ENCODE data around the gene WDR70.

The WDR70 gene

GRCh38 chr5:37391591-37391990, 12.5 kb downstream of the WDR70 start:
- no peaks in the 10 kb centered on the region for H3K4me1 ChIP-seq (ENCODE audit: control insufficient read depth in 1 of 2, insufficient read depth in 2 of 2, low read length in 2 of 2)
- H3K27ac ChIP-seq (ENCODE audit: low read depth, low read length) = no peak overlapping the region
- H3K9ac ChIP-seq (ENCODE audit: low read length) = no peak overlapping the region
- H2BK120ac ChIP-seq (ENCODE audit: insufficient read depth, low read length, poor library complexity) = no peak overlapping the region
- DNase-seq = no peak
- no peaks in the 10 kb centered on the region for H3K79me2 ChIP-seq (ENCODE audit: control insufficient read depth, insufficient read depth, low read length, poor library complexity)
- H3K9me3 ChIP-seq (ENCODE audit: insufficient read depth, low read depth, low read length) = no peaks in the 10 kb centered on the region
- no peak overlapping the region for H3K4me3 ChIP-seq (ENCODE audit: low read depth, low read length)
- no peak overlapping the region for H4K12ac ChIP-seq (ENCODE audit: low read depth, low read length)
- H4K8ac ChIP-seq (ENCODE audit: low read depth, low read length) = no peak overlapping the region
- no peak overlapping the region for H3K18ac ChIP-seq (ENCODE audit: low read length)
- H3K14ac ChIP-seq (ENCODE audit: low read length) = no peak overlapping the region
- H3K23ac ChIP-seq (ENCODE audit: low read length) = no peak overlapping the region
- peaks cover 17 to 20% of the 10 kb centered on the region in 2 experiments for H3K36me3 ChIP-seq (ENCODE audit: control insufficient read depth in 1 of 2, insufficient read depth in 2 of 2, low read length in 2 of 2)
- no CpG with 5 or more reads among the region's 3 CpGs for WGBS (ENCODE audit: extremely low coverage, insufficient coverage, insufficient read length)
- H3K4me2 ChIP-seq (ENCODE audit: low read length) = no peak overlapping the region
- H2BK12ac ChIP-seq (ENCODE audit: low read length) = no peak overlapping the region
- no peak overlapping the region for H2BK5ac ChIP-seq (ENCODE audit: low read depth, low read length, poor library complexity)
- H2AFZ ChIP-seq (ENCODE audit: insufficient read depth, low read length, poor library complexity) = no peak overlapping the region
- H4K91ac ChIP-seq (ENCODE audit: low read depth, low read length) = no peak overlapping the region
- no peak overlapping the region for H3K4ac ChIP-seq (ENCODE audit: low read depth, low read length)
- no peaks in the 10 kb centered on the region for H3K79me1 ChIP-seq (ENCODE audit: low read length)
- no peaks in the 10 kb centered on the region for H3K27me3 ChIP-seq (ENCODE audit: insufficient read depth, low read length)
- H2AK5ac ChIP-seq (ENCODE audit: low read length) = no peak overlapping the region

GRCh38 chr5:37396352-37396751, 17.2 kb downstream of the WDR70 start:
- H3K9me3 ChIP-seq (ENCODE audit: insufficient read depth, low read depth, low read length) = no peaks in the 10 kb centered on the region
- no peak overlapping the region for H3K27ac ChIP-seq (ENCODE audit: low read depth, low read length)
- no peak overlapping the region for H3K4me2 ChIP-seq (ENCODE audit: low read length)
- no peak overlapping the region for H2BK12ac ChIP-seq (ENCODE audit: low read length)
- H3K79me1 ChIP-seq (ENCODE audit: low read length) = no peaks in the 10 kb centered on the region
- no peak overlapping the region for H2BK5ac ChIP-seq (ENCODE audit: low read depth, low read length, poor library complexity)
- H3K9ac ChIP-seq (ENCODE audit: low read length) = no peak overlapping the region
- no peak overlapping the region for H2AFZ ChIP-seq (ENCODE audit: insufficient read depth, low read length, poor library complexity)
- H3K4me3 ChIP-seq (ENCODE audit: low read depth, low read length) = no peak overlapping the region
- no peak overlapping the region for H4K12ac ChIP-seq (ENCODE audit: low read depth, low read length)
- H3K4ac ChIP-seq (ENCODE audit: low read depth, low read length) = no peak overlapping the region
- H3K79me2 ChIP-seq (ENCODE audit: control insufficient read depth, insufficient read depth, low read length, poor library complexity) = no peaks in the 10 kb centered on the region
- no peak overlapping the region for H2BK120ac ChIP-seq (ENCODE audit: insufficient read depth, low read length, poor library complexity)
- H3K4me1 ChIP-seq (ENCODE audit: control insufficient read depth in 1 of 2, insufficient read depth in 2 of 2, low read length in 2 of 2) = peaks cover 0 to 1% of the 10 kb centered on the region in 2 experiments
- no peak overlapping the region for H4K91ac ChIP-seq (ENCODE audit: low read depth, low read length)
- no peaks in the 10 kb centered on the region for H3K27me3 ChIP-seq (ENCODE audit: insufficient read depth, low read length)
- H3K14ac ChIP-seq (ENCODE audit: low read length) = no peak overlapping the region
- H3K23ac ChIP-seq (ENCODE audit: low read length) = no peak overlapping the region
- no peak overlapping the region for H3K18ac ChIP-seq (ENCODE audit: low read length)
- no peak for DNase-seq
- WGBS (ENCODE audit: extremely low coverage, insufficient coverage, insufficient read length) = no CpG with 5 or more reads among the region's 5 CpGs
- no peak overlapping the region for H4K8ac ChIP-seq (ENCODE audit: low read depth, low read length)
- H2AK5ac ChIP-seq (ENCODE audit: low read length) = no peak overlapping the region
- H3K36me3 ChIP-seq (ENCODE audit: control insufficient read depth in 1 of 2, insufficient read depth in 2 of 2, low read length in 2 of 2) = peaks cover 21 to 27% of the 10 kb centered on the region in 2 experiments

- H2BK120ac ChIP-seq (ENCODE audit: insufficient read depth, low read length, poor library complexity) = no peak overlapping the region
- no peak overlapping the region for H4K8ac ChIP-seq (ENCODE audit: low read depth, low read length)
- H4K12ac ChIP-seq (ENCODE audit: low read depth, low read length) = no peak overlapping the region
- H3K27ac ChIP-seq (ENCODE audit: low read depth, low read length) = no peak overlapping the region
- H3K4me3 ChIP-seq (ENCODE audit: low read depth, low read length) = no peak overlapping the region
- H3K14ac ChIP-seq (ENCODE audit: low read length) = no peak overlapping the region
- H3K36me3 ChIP-seq (ENCODE audit: control insufficient read depth in 1 of 2, insufficient read depth in 2 of 2, low read length in 2 of 2) = peaks cover 12% of the 10 kb centered on the region in 2 experiments
- H2AK5ac ChIP-seq (ENCODE audit: low read length) = no peak overlapping the region
- WGBS (ENCODE audit: extremely low coverage, insufficient coverage, insufficient read length) = no CpG with 5 or more reads among the region's 4 CpGs
- H3K4me2 ChIP-seq (ENCODE audit: low read length) = no peak overlapping the region
- no peaks in the 10 kb centered on the region for H3K9me3 ChIP-seq (ENCODE audit: insufficient read depth, low read depth, low read length)
- no peaks in the 10 kb centered on the region for H3K79me1 ChIP-seq (ENCODE audit: low read length)
- H3K27me3 ChIP-seq (ENCODE audit: insufficient read depth, low read length) = no peaks in the 10 kb centered on the region
- H3K4ac ChIP-seq (ENCODE audit: low read depth, low read length) = no peak overlapping the region
- no peak overlapping the region for H4K91ac ChIP-seq (ENCODE audit: low read depth, low read length)
- no peak overlapping the region for H3K23ac ChIP-seq (ENCODE audit: low read length)
- H2BK12ac ChIP-seq (ENCODE audit: low read length) = no peak overlapping the region
- no peaks in the 10 kb centered on the region for H3K79me2 ChIP-seq (ENCODE audit: control insufficient read depth, insufficient read depth, low read length, poor library complexity)
- no peak overlapping the region for H2BK5ac ChIP-seq (ENCODE audit: low read depth, low read length, poor library complexity)
- H3K4me1 ChIP-seq (ENCODE audit: control insufficient read depth in 1 of 2, insufficient read depth in 2 of 2, low read length in 2 of 2) = peaks cover 0 to 1% of the 10 kb centered on the region in 2 experiments
- no peak overlapping the region for H2AFZ ChIP-seq (ENCODE audit: insufficient read depth, low read length, poor library complexity)
- no peak overlapping the region for H3K18ac ChIP-seq (ENCODE audit: low read length)
- no peak overlapping the region for H3K9ac ChIP-seq (ENCODE audit: low read length)
- no peak for DNase-seq
These were observed 21.4 kb downstream of the WDR70 start for GRCh38 chr5:37400501-37400900.

GRCh38 chr5:37412515-37412914, 33.4 kb downstream of the WDR70 start:
- Histone ChIP-seq H2BK5ac (ENCODE audit: low read depth, low read length, poor library complexity) (no peak overlapping the region), H4K91ac (ENCODE audit: low read depth, low read length) (peak overlapping the region; percentile 14), H3K9me3 (ENCODE audit: insufficient read depth, low read depth, low read length) (no peaks in the 10 kb centered on the region), H4K12ac (ENCODE audit: low read depth, low read length) (no peak overlapping the region), H3K14ac (ENCODE audit: low read length) (no peak overlapping the region), H3K27me3 (ENCODE audit: insufficient read depth, low read length) (no peaks in the 10 kb centered on the region), H3K27ac (ENCODE audit: low read depth, low read length) (no peak overlapping the region), H2AK5ac (ENCODE audit: low read length) (no peak overlapping the region), H4K8ac (ENCODE audit: low read depth, low read length) (no peak overlapping the region), H3K4ac (ENCODE audit: low read depth, low read length) (no peak overlapping the region), H3K18ac (ENCODE audit: low read length) (no peak overlapping the region), H3K9ac (ENCODE audit: low read length) (no peak overlapping the region), H2BK120ac (ENCODE audit: insufficient read depth, low read length, poor library complexity) (no peak overlapping the region), H2AFZ (ENCODE audit: insufficient read depth, low read length, poor library complexity) (no peak overlapping the region), H3K4me2 (ENCODE audit: low read length) (no peak overlapping the region), H3K4me1 (ENCODE audit: control insufficient read depth in 1 of 2, insufficient read depth in 2 of 2, low read length in 2 of 2) (no peaks in the 10 kb centered on the region), H3K4me3 (ENCODE audit: low read depth, low read length) (no peak overlapping the region), H3K23ac (ENCODE audit: low read length) (no peak overlapping the region), H3K79me1 (ENCODE audit: low read length) (no peaks in the 10 kb centered on the region), H3K36me3 (ENCODE audit: control insufficient read depth in 1 of 2, insufficient read depth in 2 of 2, low read length in 2 of 2) (peaks cover 2 to 5% of the 10 kb centered on the region in 2 experiments), H2BK12ac (ENCODE audit: low read length) (no peak overlapping the region), H3K79me2 (ENCODE audit: control insufficient read depth, insufficient read depth, low read length, poor library complexity) (no peaks in the 10 kb centered on the region)
- no CpG with 5 or more reads among the region's 3 CpGs for WGBS (ENCODE audit: extremely low coverage, insufficient coverage, insufficient read length)
- no peak for DNase-seq
